H9 (cell line): ENCODE data around the gene FAM32A. TPM values are rescaled to one million over a fixed set of nuclear protein-coding genes. Genes with fewer than 3 reads are reported as not detected.
A peak's percentile ranks its signal among the peaks of the same experiment; 100 is the strongest.

ENCODE experiments used
- DNase-seq: peaks from one replicate; pipeline ENCODE4 v3.0.0-alpha.2; 2017
- H2AFZ ChIP-seq: one replicate; pipeline ENCODE4 v1.6.1; 2013; ENCODE audit warnings: mild to moderate bottlenecking, low read length, control low read depth, moderate library complexity
- H2AK5ac ChIP-seq: 2 replicates; pipeline ENCODE4 v1.6.1; 2013; ENCODE audit warnings: low read length, control low read depth, mixed read lengths; ENCODE audit not compliant: insufficient read length
- H2BK120ac ChIP-seq: one replicate; pipeline ENCODE4 v1.6.1; 2013; ENCODE audit warnings: low read depth, mild to moderate bottlenecking, low read length, control low read depth, inconsistent platforms; ENCODE audit not compliant: poor library complexity, severe bottlenecking
- H2BK12ac ChIP-seq: 2 replicates; pipeline ENCODE4 v1.6.1; 2013; ENCODE audit warnings: low read length, control low read depth, mixed read lengths, low read depth; ENCODE audit not compliant: insufficient read length
- H2BK15ac ChIP-seq: 2 replicates; pipeline ENCODE4 v1.6.1; 2013; ENCODE audit warnings: low read depth, low read length, control low read depth
- H2BK20ac ChIP-seq: one replicate; pipeline ENCODE4 v1.6.1; 2013; ENCODE audit warnings: low read depth, mild to moderate bottlenecking, low read length, control low read depth, inconsistent platforms; ENCODE audit not compliant: poor library complexity, severe bottlenecking
- H2BK5ac ChIP-seq: 2 replicates; pipeline ENCODE4 v1.6.1; 2013; ENCODE audit warnings: low read length, control low read depth, mixed read lengths; ENCODE audit not compliant: insufficient read length
- H3K14ac ChIP-seq: 2 replicates; pipeline ENCODE4 v1.6.1; 2013; ENCODE audit warnings: low read length, control low read depth; ENCODE audit not compliant: insufficient read depth
- H3K18ac ChIP-seq: 2 replicates; pipeline ENCODE4 v1.6.1; 2013; ENCODE audit warnings: low read depth, mild to moderate bottlenecking, mixed read lengths, low read length, control low read depth; ENCODE audit not compliant: insufficient read length
- H3K23ac ChIP-seq: 2 replicates; pipeline ENCODE4 v1.6.1; 2013; ENCODE audit warnings: low read length, control low read depth, mixed read lengths, low read depth; ENCODE audit not compliant: insufficient read length
- H3K23me2 ChIP-seq: 2 replicates; pipeline ENCODE4 v1.6.1; 2013; ENCODE audit warnings: low read depth, mild to moderate bottlenecking, mixed read lengths, low read length, control low read depth; ENCODE audit not compliant: insufficient read length, poor library complexity, severe bottlenecking
- H3K27ac ChIP-seq: 2 replicates; pipeline ENCODE4 v1.5.1; 2013; ENCODE audit warnings: low read length, control low read depth, mixed read lengths, low read depth; ENCODE audit not compliant: insufficient read length
- H3K27me3 ChIP-seq: 2 replicates; pipeline ENCODE4 v1.6.1; 2013; ENCODE audit warnings: low read length, control low read depth, inconsistent platforms; ENCODE audit not compliant: insufficient read depth
- H3K4ac ChIP-seq: 2 replicates; pipeline ENCODE4 v1.6.1; 2013; ENCODE audit warnings: low read depth, mild to moderate bottlenecking, control low read depth, inconsistent platforms, low read length, moderate library complexity
- H3K4me1 ChIP-seq: 2 replicates; pipeline ENCODE4 v1.6.1; 2013; ENCODE audit warnings: low read length, control low read depth, inconsistent platforms; ENCODE audit not compliant: insufficient read depth
- H3K4me2 ChIP-seq: 2 replicates; pipeline ENCODE4 v1.6.1; 2013; ENCODE audit warnings: low read length, control low read depth, mixed read lengths; ENCODE audit not compliant: insufficient read length, insufficient read depth
- H3K56ac ChIP-seq: 2 replicates; pipeline ENCODE4 v1.6.1; 2013; ENCODE audit warnings: low read depth, mild to moderate bottlenecking, mixed read lengths, low read length, control low read depth; ENCODE audit not compliant: insufficient read length
- H3K79me1 ChIP-seq: 2 replicates; pipeline ENCODE4 v1.6.1; 2013; ENCODE audit warnings: low read depth, mild to moderate bottlenecking, moderate library complexity, low read length, control low read depth, inconsistent platforms; ENCODE audit not compliant: insufficient read depth, poor library complexity, severe bottlenecking
- H3K79me2 ChIP-seq: 2 replicates; pipeline ENCODE4 v1.6.1; 2013; ENCODE audit warnings: low read length, control low read depth, inconsistent platforms; ENCODE audit not compliant: insufficient read depth
- H3K9ac ChIP-seq: 2 replicates; pipeline ENCODE4 v1.6.1; 2013; ENCODE audit warnings: low read length, control low read depth, mixed read lengths; ENCODE audit not compliant: insufficient read length; ENCODE audit errors: extremely low read depth
- H3K9me3 ChIP-seq: one replicate; pipeline ENCODE4 v1.6.1; 2013; ENCODE audit warnings: low read depth, low read length, inconsistent platforms; ENCODE audit not compliant: control insufficient read depth
- H3T11ph ChIP-seq: one replicate; pipeline ENCODE4 v1.6.1; 2013; ENCODE audit warnings: mild to moderate bottlenecking, low read length, control low read depth, inconsistent platforms
- H4K20me1 ChIP-seq: one replicate; pipeline ENCODE4 v1.6.1; 2013; ENCODE audit not compliant: control insufficient read depth, insufficient read length, insufficient read depth
- H4K5ac ChIP-seq: 2 replicates; pipeline ENCODE4 v1.6.1; 2013; ENCODE audit warnings: low read depth, mild to moderate bottlenecking, mixed read lengths, low read length, control low read depth; ENCODE audit not compliant: insufficient read length
- H4K8ac ChIP-seq: replicated peaks from 2 replicates; pipeline ENCODE4 v1.6.1; 2013; ENCODE audit warnings: low read length, control low read depth, mixed read lengths, low read depth; ENCODE audit not compliant: insufficient read length
- H4K91ac ChIP-seq: 2 replicates; pipeline ENCODE4 v1.6.1; 2013; ENCODE audit warnings: low read depth, mild to moderate bottlenecking, moderate library complexity, mixed read lengths, low read length, control low read depth; ENCODE audit not compliant: insufficient read length
- H3K27ac Mint-ChIP-seq, 3 experiments: 2 replicates in 2 of 3; 3 replicates in 1 of 3; pipeline ENCODE4 v1.8.0; 2020 to 2021; ENCODE audit warnings: mixed read lengths in 3 of 3, mild to moderate bottlenecking in 1 of 3, moderate library complexity in 1 of 3
- H3K27me3 Mint-ChIP-seq: 2 replicates; pipeline ENCODE4 v1.8.0; 2021; ENCODE audit warnings: low read depth, mild to moderate bottlenecking, moderate library complexity, mixed read lengths
- H3K36me3 Mint-ChIP-seq, 3 experiments: 2 replicates in 2 of 3; 3 replicates in 1 of 3; pipeline ENCODE4 v1.8.0; 2020 to 2021; ENCODE audit warnings: low read depth in 3 of 3, mixed read lengths in 3 of 3; ENCODE audit not compliant: insufficient read depth in 1 of 3
- H3K4me1 Mint-ChIP-seq, 2 experiments: 2 replicates each; pipeline ENCODE4 v1.8.0; 2020; ENCODE audit warnings: mixed read lengths in 2 of 2
- H3K4me3 Mint-ChIP-seq, 2 experiments: 2 replicates in 1 of 2; 3 replicates in 1 of 2; pipeline ENCODE4 v1.8.0; 2020 to 2021; ENCODE audit warnings: mild to moderate bottlenecking in 2 of 2, mixed read lengths in 2 of 2, moderate library complexity in 1 of 2
- H3K9me3 Mint-ChIP-seq, 2 experiments: 2 replicates in 1 of 2; 3 replicates in 1 of 2; pipeline ENCODE4 v1.8.0; 2020; ENCODE audit warnings: mild to moderate bottlenecking in 2 of 2, mixed read lengths in 2 of 2, moderate library complexity in 1 of 2
- WGBS: extraction: QIAGEN DNeasy Blood & Tissue Kit; methylation state at CpG from one replicate; pipeline ENCODE4 v1.1.7; 2013; ENCODE audit warnings: missing lambda C conversion rate, low lambda C conversion rate, mixed read lengths; ENCODE audit not compliant: insufficient read length; ENCODE audit errors: extremely low coverage; 5-methylcytosine and 5-hydroxymethylcytosine counted together
- total RNA-seq: library from RNA; stranded (reverse); gene quantifications from 2 replicates; pipeline ENCODE4 v1.2.1, GENCODE V29; 2021
- TF ChIP-seq, protein P1 (sequence below): fragments of 200-600 bp; sonication (generic); conservative IDR thresholded peaks from 3 replicates; pipeline ENCODE4 v1.8.0; 2021; ENCODE audit warnings: antibody characterized with exemption, mild to moderate bottlenecking

The FAM32A gene
- total RNA-seq, 1 experiment from 2014 or later: 91.9 TPM

- Histone ChIP-seq H3K23me2 (no peaks in the 10 kb centered on the region), H3K14ac (no peak overlapping the region), H3K27me3 (no peaks in the 10 kb centered on the region), H3K23ac (no peak overlapping the region), H3K4ac (no peak overlapping the region), H3T11ph (no peak overlapping the region), H2BK15ac (no peak overlapping the region), H4K20me1 (no peaks in the 10 kb centered on the region), H2BK20ac (no peak overlapping the region), H2BK120ac (no peak overlapping the region), H4K5ac (no peak overlapping the region), H2BK5ac (no peak overlapping the region), H3K56ac (no peak overlapping the region), H3K4me1 (no peaks in the 10 kb centered on the region), H4K8ac (no peak overlapping the region), H3K9ac (no peak overlapping the region), H2BK12ac (no peak overlapping the region), H3K9me3 (no peaks in the 10 kb centered on the region), H4K91ac (no peak overlapping the region), H3K4me2 (no peak overlapping the region), H3K18ac (no peak overlapping the region), H3K79me2 (no peaks in the 10 kb centered on the region), H2AFZ (no peak overlapping the region), H3K79me1 (no peaks in the 10 kb centered on the region), H2AK5ac (no peak overlapping the region), H3K27ac (no peak overlapping the region)
- DNase-seq: no peak
- Mint-ChIP-seq H3K4me3 (no peak overlapping the region), H3K27me3 (peaks cover 7% of the 10 kb centered on the region), H3K27ac (peak overlapping the region in 1 of 3 experiments; percentile 72; a peak in 1 of 7 replicates), H3K9me3 (no peaks in the 10 kb centered on the region; a peak in 1 of 5 replicates), H3K36me3 (no peaks in the 10 kb centered on the region), H3K4me1 (peaks cover 15 to 16% of the 10 kb centered on the region in 2 experiments)
- TF ChIP-seq, protein P1, sequence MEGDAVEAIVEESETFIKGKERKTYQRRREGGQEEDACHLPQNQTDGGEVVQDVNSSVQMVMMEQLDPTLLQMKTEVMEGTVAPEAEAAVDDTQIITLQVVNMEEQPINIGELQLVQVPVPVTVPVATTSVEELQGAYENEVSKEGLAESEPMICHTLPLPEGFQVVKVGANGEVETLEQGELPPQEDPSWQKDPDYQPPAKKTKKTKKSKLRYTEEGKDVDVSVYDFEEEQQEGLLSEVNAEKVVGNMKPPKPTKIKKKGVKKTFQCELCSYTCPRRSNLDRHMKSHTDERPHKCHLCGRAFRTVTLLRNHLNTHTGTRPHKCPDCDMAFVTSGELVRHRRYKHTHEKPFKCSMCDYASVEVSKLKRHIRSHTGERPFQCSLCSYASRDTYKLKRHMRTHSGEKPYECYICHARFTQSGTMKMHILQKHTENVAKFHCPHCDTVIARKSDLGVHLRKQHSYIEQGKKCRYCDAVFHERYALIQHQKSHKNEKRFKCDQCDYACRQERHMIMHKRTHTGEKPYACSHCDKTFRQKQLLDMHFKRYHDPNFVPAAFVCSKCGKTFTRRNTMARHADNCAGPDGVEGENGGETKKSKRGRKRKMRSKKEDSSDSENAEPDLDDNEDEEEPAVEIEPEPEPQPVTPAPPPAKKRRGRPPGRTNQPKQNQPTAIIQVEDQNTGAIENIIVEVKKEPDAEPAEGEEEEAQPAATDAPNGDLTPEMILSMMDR: no peak
- WGBS: no CpG with 5 or more reads among the region's 4 CpGs
Observed at GRCh38 chr19:16141043-16141442, 44.2 kb upstream of the FAM32A start.
